Ishikawa (cell line): Measurements from ENCODE around the gene LDAH.

Source experiments
- EP300 ChIP-seq: IDR thresholded peaks from 2 replicates; pipeline ENCODE4 v1.6.1; 2012; ENCODE audit warnings: borderline replicate concordance
- FOXM1 ChIP-seq: IDR thresholded peaks from 2 replicates; pipeline ENCODE4 v1.6.1; 2012; ENCODE audit warnings: low read depth, borderline replicate concordance
- RAD21 ChIP-seq: IDR thresholded peaks from 2 replicates; pipeline ENCODE4 v1.6.1; 2012; ENCODE audit warnings: low read depth
- REST ChIP-seq: IDR thresholded peaks from 2 replicates; pipeline ENCODE4 v1.6.1; 2012; ENCODE audit warnings: low read depth, mild to moderate bottlenecking
- TAF1 ChIP-seq: IDR thresholded peaks from 2 replicates; pipeline ENCODE4 v1.6.1; 2012; ENCODE audit warnings: low read depth, mild to moderate bottlenecking
- TCF12 ChIP-seq: IDR thresholded peaks from 2 replicates; pipeline ENCODE4 v1.6.1; 2012; ENCODE audit warnings: low read depth
- YY1 ChIP-seq: IDR thresholded peaks from 2 replicates; pipeline ENCODE4 v1.6.1; 2012; ENCODE audit warnings: low read depth
- ZBTB7A ChIP-seq: IDR thresholded peaks from 2 replicates; pipeline ENCODE4 v1.6.1; 2012; ENCODE audit warnings: low read depth

GRCh38 chr2:20689428-20690264 lies 133.3 kb downstream of the LDAH start:
- no peak for TF ChIP-seq EP300
- TF ChIP-seq TAF1 = no peak
- TF ChIP-seq REST = no peak
- TF ChIP-seq RAD21 = no peak
- TF ChIP-seq FOXM1 = no peak
- TF ChIP-seq YY1 = no peak
- TF ChIP-seq ZBTB7A = no peak
- TF ChIP-seq TCF12 = no peak
